Mesothelial cell of epicardium (in vitro differentiated cells): ENCODE measurements around the gene EZH2. TPM values are rescaled to one million over a fixed set of nuclear protein-coding genes. Genes with fewer than 3 reads are reported as not detected.

ENCODE experiments used
- DNase-seq, 2 experiments: peaks; one replicate each; pipeline ENCODE4 v3.0.0; 2021; ENCODE audit warnings: low spot score in 2 of 2; ENCODE audit not compliant: unreplicated experiment in 2 of 2
- H3K27ac Mint-ChIP-seq: 2 replicates; pipeline ENCODE4 v1.8.0; 2021; ENCODE audit warnings: mixed read lengths
- H3K27me3 Mint-ChIP-seq: 2 replicates; pipeline ENCODE4 v1.8.0; 2021; ENCODE audit warnings: low read depth, mixed read lengths
- H3K36me3 Mint-ChIP-seq: 2 replicates; pipeline ENCODE4 v1.8.0; 2021; ENCODE audit warnings: mixed read lengths
- H3K4me1 Mint-ChIP-seq: 2 replicates; pipeline ENCODE4 v1.8.0; 2021; ENCODE audit warnings: mixed read lengths
- H3K4me3 Mint-ChIP-seq: 2 replicates; pipeline ENCODE4 v1.8.0; 2021; ENCODE audit warnings: mild to moderate bottlenecking, moderate library complexity, mixed read lengths
- H3K9me3 Mint-ChIP-seq: 2 replicates; pipeline ENCODE4 v1.8.0; 2021; ENCODE audit warnings: mixed read lengths
- CTCF ChIP-seq: fragments of 200-600 bp; sonication (generic); IDR thresholded peaks from one replicate; pipeline ENCODE4 v1.5.0; 2021; ENCODE audit warnings: antibody characterized with exemption; ENCODE audit not compliant: unreplicated experiment
- total RNA-seq: library from RNA; stranded (reverse); gene quantifications from 3 replicates; pipeline ENCODE4 v1.2.1, GENCODE V29; 2021

EZH2 gene
- total RNA-seq, 1 donor from 2014 or later: 29.2 TPM

DNA sequence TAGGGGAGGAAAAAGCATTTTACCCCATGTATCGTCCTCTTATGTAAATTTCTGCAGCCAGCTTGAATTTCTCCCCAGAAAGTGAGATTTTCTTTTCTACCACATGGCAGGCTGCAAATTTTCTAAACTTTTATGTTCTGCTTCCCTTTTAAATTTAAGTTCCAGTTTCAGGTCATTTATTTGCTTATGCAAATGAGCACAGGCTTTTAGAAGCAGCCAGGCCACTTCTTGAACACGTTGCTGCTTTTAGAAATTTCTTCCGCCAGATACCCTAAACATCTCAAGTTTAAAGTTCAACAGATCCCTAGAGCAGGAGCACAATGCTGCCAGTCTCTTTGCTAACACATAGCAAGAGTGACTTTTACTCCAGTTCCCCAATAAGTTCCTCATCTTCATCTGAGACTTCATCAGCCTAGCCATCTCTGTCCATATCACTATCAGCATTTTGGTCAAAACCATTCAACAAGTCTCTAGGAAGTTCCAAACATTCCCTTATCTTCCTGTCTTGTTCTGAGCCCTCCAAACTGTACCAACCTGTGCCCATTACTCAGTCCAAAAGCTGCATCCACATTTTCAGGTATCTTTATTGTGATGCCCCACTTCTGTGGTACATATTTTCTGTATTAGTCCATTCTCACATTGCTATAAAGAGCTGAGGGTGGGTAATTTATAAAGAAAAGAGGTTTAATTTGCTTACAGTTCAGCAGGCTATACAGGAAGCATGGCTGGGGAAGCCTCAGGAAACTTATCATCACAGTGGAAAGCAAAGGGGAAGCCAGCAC lies 16.3 kb downstream of the EZH2 start:
- Mint-ChIP-seq H3K9me3 (peaks cover 10% of the 10 kb centered on the region), H3K27ac (no peak overlapping the region), H3K36me3 (peaks cover 6% of the 10 kb centered on the region), H3K4me3 (no peak overlapping the region), H3K4me1 (peaks cover 14% of the 10 kb centered on the region), H3K27me3 (no peaks in the 10 kb centered on the region)
- no peak for TF ChIP-seq CTCF
- no peak for DNase-seq

DNA sequence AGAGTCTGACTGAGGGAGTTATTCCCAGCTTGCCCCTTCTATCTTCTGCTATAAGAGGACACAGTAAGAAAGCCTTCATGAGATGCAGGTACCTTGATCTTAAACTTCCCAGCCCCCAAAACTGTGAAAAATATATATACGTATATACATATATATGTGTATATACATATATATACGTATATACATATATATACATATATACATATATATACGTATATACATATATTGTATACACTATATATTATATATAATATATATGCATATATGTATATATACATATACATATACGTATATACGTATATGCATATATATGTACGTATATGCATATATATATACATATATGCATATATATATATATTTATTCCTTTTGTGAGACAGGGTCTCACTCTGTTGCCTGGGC lies 17.7 kb downstream of the EZH2 start:
- no peak for DNase-seq
- Mint-ChIP-seq H3K9me3 (peaks cover 10% of the 10 kb centered on the region), H3K4me1 (peaks cover 14% of the 10 kb centered on the region), H3K36me3 (peaks cover 6% of the 10 kb centered on the region), H3K27ac (no peak overlapping the region), H3K27me3 (no peaks in the 10 kb centered on the region), H3K4me3 (no peak overlapping the region)
- no peak for TF ChIP-seq CTCF

GRCh38 chr7:148865283-148865682 lies 18.8 kb downstream of the EZH2 start:
- TF ChIP-seq CTCF: no peak
- H3K27ac Mint-ChIP-seq: peak overlapping the region; percentile 15

GRCh38 chr7:148863324-148863723 lies 20.8 kb downstream of the EZH2 start:
- DNase-seq: no peak
- peaks cover 6% of the 10 kb centered on the region for H3K36me3 Mint-ChIP-seq
- peaks cover 14% of the 10 kb centered on the region for H3K4me1 Mint-ChIP-seq
- H3K27me3 Mint-ChIP-seq: no peaks in the 10 kb centered on the region
- H3K4me3 Mint-ChIP-seq: no peak overlapping the region
- TF ChIP-seq CTCF: no peak
- H3K9me3 Mint-ChIP-seq: peaks cover 9% of the 10 kb centered on the region
- H3K27ac Mint-ChIP-seq: no peak overlapping the region

More at GRCh38 chr7:148865283-148865682, 18.8 kb downstream of the EZH2 start:
- no peak for DNase-seq
- peaks cover 10% of the 10 kb centered on the region for H3K9me3 Mint-ChIP-seq
- no peak overlapping the region for H3K4me3 Mint-ChIP-seq
- peaks cover 14% of the 10 kb centered on the region for H3K4me1 Mint-ChIP-seq
- H3K27me3 Mint-ChIP-seq: no peaks in the 10 kb centered on the region
- H3K36me3 Mint-ChIP-seq: peaks cover 6% of the 10 kb centered on the region

DNA sequence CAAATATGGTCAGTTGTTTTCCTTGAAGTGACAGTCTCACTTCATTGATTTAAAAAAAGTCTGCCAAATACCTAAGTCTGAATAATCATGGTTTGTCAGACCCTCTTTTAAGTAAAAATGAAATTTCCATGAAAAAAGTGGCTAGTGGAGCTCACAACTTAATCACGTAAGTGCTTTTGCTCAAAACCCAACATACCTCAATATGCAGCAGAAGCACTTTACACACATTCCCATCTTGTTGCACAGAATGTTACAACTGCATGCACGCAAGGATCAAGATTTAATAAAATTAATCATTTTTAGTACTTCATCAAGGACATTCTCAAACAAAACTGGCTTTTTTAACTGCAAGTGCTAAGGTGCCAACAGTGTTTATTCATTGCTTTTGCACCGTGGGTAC lies 21.6 kb downstream of the EZH2 start:
- no peak for TF ChIP-seq CTCF
- H3K4me1 Mint-ChIP-seq: peaks cover 14% of the 10 kb centered on the region
- no peak overlapping the region for H3K4me3 Mint-ChIP-seq
- DNase-seq: no peak
- H3K36me3 Mint-ChIP-seq: peaks cover 1% of the 10 kb centered on the region
- H3K9me3 Mint-ChIP-seq: peaks cover under 1% of the 10 kb centered on the region
- no peaks in the 10 kb centered on the region for H3K27me3 Mint-ChIP-seq
- H3K27ac Mint-ChIP-seq: no peak overlapping the region
